IPS-20b (cell line): Measurements from ENCODE around the gene GNG4.
"Not testable (repeated sequence)": the region's sequence is repeated elsewhere in the genome, so short reads cannot be mapped to it uniquely, and the experiment has no call there.

Experiments used
- H3K27ac ChIP-seq: one replicate; pipeline ENCODE4 v1.5.1; 2013; ENCODE audit warnings: low read length
- H3K27me3 ChIP-seq: 2 replicates; pipeline ENCODE4 v1.6.1; 2013; ENCODE audit warnings: mild to moderate bottlenecking, low read length, inconsistent platforms; ENCODE audit not compliant: insufficient read depth
- H3K36me3 ChIP-seq: 2 replicates; pipeline ENCODE4 v1.6.1; 2013; ENCODE audit warnings: low read depth, mild to moderate bottlenecking, inconsistent platforms, low read length, moderate library complexity; ENCODE audit not compliant: insufficient read depth
- H3K4me1 ChIP-seq: 2 replicates; pipeline ENCODE4 v1.6.1; 2013; ENCODE audit warnings: mild to moderate bottlenecking, control low read depth, inconsistent platforms, low read length, moderate library complexity; ENCODE audit not compliant: insufficient read depth
- H3K4me3 ChIP-seq: 2 replicates; pipeline ENCODE4 v1.5.1; 2013; ENCODE audit warnings: mild to moderate bottlenecking, low read length, inconsistent platforms
- H3K9ac ChIP-seq: 2 replicates; pipeline ENCODE4 v1.6.1; 2013; ENCODE audit warnings: low read depth, mild to moderate bottlenecking, inconsistent platforms, low read length, moderate library complexity
- H3K9me3 ChIP-seq: 2 replicates; pipeline ENCODE4 v1.6.1; 2013; ENCODE audit warnings: mild to moderate bottlenecking, low read depth, low read length, inconsistent platforms; ENCODE audit not compliant: insufficient read depth

GNG4 gene

DNA sequence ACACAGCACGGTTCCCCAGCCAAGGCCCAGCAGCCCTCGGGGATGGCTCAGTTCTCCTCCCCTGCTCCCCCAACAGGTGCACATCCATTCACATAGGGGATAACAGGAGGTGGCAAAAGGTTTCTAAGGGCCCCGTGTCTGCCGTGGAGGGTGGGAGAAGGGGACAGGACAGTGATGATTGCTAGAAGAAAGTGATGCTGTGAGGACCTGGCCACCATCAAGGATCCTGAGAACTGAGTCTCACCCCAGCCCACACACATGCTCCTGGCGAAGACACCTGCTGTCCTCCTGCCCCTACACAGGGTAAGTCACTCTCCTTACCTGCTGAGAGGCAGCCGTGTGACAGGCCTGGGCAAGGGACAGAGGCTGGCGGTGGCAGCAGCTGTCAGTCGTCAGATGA lies 54.5 kb downstream of the GNG4 start:
- Histone ChIP-seq H3K4me1 (no peaks in the 10 kb centered on the region), H3K9ac (no peak overlapping the region), H3K27me3 (no peaks in the 10 kb centered on the region), H3K36me3 (0 out of 2 replicates have a peak, but pooled peaks cover 9% of the 10 kb centered on the region), H3K27ac (no peak overlapping the region), H3K4me3 (no peak overlapping the region), H3K9me3 (no peaks in the 10 kb centered on the region)

DNA sequence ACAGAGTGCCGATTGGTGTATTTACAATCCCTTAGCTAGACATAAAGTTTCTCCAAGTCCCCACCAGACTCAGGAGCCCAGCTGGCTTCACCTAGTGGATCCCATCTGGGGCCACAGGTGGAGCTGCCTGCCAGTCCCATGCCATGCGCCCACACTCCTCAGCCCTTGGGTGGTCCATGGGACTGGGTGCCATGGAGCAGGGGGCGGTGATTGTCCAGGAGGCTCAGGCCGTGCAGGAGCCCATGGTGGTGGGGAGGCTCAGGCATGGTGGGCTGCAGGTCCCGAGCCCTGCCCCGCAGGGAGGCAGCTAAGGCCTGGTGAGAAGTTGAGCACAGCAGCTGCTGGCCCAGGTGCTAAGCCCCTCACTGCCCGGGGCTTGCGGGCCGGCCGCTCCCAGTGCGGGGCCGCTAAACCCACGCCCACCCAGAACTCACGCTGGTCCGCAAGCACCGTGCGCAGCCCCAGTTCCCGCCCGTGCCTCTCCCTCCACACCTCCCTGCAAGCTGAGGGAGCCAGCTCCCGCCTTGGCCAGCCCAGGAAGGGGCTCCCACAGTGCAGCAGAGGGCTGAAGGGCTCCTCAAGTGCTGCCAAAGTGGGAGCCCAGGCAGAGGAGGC lies 55.2 kb downstream of the GNG4 start:
- H3K4me3 ChIP-seq, H3K27me3 ChIP-seq, H3K27ac ChIP-seq, H3K4me1 ChIP-seq, H3K9me3 ChIP-seq, H3K9ac ChIP-seq: not testable (repeated sequence)
- peaks cover 14% of the 10 kb centered on the region for H3K36me3 ChIP-seq

GRCh38 chr1:235588916-235589515 lies 60.6 kb downstream of the GNG4 start:
- peaks cover 16% of the 10 kb centered on the region; the same call in 1 of the 2 replicates for H3K9me3 ChIP-seq
- H3K9ac ChIP-seq: no peak overlapping the region
- no peak overlapping the region for H3K4me3 ChIP-seq
- no peak overlapping the region for H3K27ac ChIP-seq
- no peaks in the 10 kb centered on the region for H3K4me1 ChIP-seq
- H3K27me3 ChIP-seq: no peaks in the 10 kb centered on the region
- peaks cover 21% of the 10 kb centered on the region for H3K36me3 ChIP-seq

DNA sequence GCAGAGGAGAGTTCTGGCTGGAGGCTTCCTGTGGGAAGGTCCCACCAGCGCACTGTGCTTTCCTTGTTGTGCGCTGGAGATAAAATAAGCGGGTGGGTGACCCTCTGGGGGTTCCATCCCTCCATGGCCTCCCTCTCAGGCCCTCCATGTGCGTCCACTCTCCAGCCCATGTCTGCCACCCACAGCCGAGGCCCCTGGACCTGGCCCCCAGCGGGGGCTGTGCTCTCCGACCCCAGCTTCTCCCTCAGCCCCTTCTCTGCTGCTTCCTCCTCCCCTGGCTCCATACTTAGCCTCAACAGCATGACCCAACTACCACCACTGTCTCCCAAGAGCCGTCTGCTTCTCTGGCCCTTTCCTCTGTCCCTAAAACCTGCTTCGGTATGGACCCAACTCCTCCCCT lies 61.4 kb downstream of the GNG4 start:
- H3K27me3 ChIP-seq: no peaks in the 10 kb centered on the region
- H3K4me1 ChIP-seq: no peaks in the 10 kb centered on the region
- peaks cover 16% of the 10 kb centered on the region; the same call in 1 of the 2 replicates for H3K9me3 ChIP-seq
- H3K27ac ChIP-seq: no peak overlapping the region
- no peak overlapping the region for H3K9ac ChIP-seq
- H3K36me3 ChIP-seq: peaks cover 27% of the 10 kb centered on the region
- no peak overlapping the region for H3K4me3 ChIP-seq

DNA sequence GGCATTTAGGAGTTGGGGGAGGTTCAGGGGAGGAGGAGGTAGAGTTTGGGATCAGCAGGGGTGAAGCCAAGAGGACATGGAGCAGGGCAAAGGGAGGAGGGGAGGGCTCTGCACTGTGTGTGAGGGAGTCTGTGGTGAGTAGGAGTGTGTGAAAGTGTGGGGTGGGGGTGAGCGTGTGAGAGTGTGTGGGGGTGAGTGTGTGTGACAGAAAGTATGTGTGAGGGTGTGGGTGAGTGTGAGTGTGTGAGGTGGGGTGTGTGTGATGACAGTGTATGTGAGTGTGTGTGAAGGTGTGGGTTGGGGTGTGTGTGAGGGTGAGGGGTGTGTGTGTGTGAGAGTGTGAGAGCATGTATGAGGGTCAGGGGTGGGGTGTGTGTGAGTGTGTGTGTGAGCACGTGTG lies 62.6 kb downstream of the GNG4 start:
- H3K27me3 ChIP-seq: no peaks in the 10 kb centered on the region
- peaks cover 16% of the 10 kb centered on the region; the same call in 1 of the 2 replicates for H3K9me3 ChIP-seq
- H3K27ac ChIP-seq: no peak overlapping the region
- H3K4me3 ChIP-seq: no peak overlapping the region
- H3K4me1 ChIP-seq: no peaks in the 10 kb centered on the region
- H3K36me3 ChIP-seq: peaks cover 37% of the 10 kb centered on the region
- H3K9ac ChIP-seq: no peak overlapping the region

GRCh38 chr1:235586413-235586812 lies 63.2 kb downstream of the GNG4 start:
- Histone ChIP-seq H3K27me3 (no peaks in the 10 kb centered on the region), H3K9ac (no peak overlapping the region), H3K9me3 (peaks cover 16% of the 10 kb centered on the region; the same call in 1 of the 2 replicates), H3K4me3 (no peak overlapping the region), H3K4me1 (no peaks in the 10 kb centered on the region), H3K27ac (no peak overlapping the region), H3K36me3 (peaks cover 37% of the 10 kb centered on the region)

- Histone ChIP-seq H3K27me3 (no peaks in the 10 kb centered on the region), H3K4me3 (no peak overlapping the region), H3K4me1 (no peaks in the 10 kb centered on the region), H3K27ac (no peak overlapping the region), H3K9me3 (peaks cover 16% of the 10 kb centered on the region; the same call in 1 of the 2 replicates), H3K36me3 (peaks cover 30% of the 10 kb centered on the region), H3K9ac (no peak overlapping the region)
Measured at GRCh38 chr1:235584973-235585372, 64.6 kb downstream of the GNG4 start.

DNA sequence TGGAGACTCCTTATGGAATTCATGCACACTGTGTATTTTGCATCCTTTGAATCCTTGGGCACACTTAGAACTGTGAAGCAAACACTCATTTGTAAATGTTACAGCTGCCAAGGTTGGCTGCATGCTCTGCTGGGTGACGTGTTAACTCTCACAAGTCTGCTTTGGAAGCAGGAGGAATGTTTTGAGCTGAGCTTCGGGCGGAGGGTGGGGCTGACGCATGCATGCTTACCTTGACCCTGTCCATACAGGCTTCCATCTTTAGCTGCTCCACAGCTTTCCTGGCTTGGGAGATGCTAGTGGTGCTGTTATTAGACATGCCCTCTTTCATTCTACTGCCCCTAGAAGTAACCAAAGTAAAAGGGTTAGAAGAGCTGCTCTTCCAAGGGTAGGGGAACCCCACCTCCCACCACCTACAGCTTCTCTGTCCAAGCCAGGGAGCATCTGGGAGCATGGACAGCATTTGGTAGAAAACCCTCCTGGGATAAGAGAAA lies 66.0 kb downstream of the GNG4 start:
- H3K27me3 ChIP-seq: no peaks in the 10 kb centered on the region
- H3K36me3 ChIP-seq: peaks cover 21% of the 10 kb centered on the region
- H3K4me3 ChIP-seq: no peak overlapping the region
- no peak overlapping the region for H3K27ac ChIP-seq
- peaks cover 2% of the 10 kb centered on the region; the same call in 1 of the 2 replicates for H3K9me3 ChIP-seq
- H3K9ac ChIP-seq: no peak overlapping the region
- no peaks in the 10 kb centered on the region for H3K4me1 ChIP-seq

- no peak overlapping the region for H3K9ac ChIP-seq
- no peak overlapping the region for H3K27ac ChIP-seq
- no peaks in the 10 kb centered on the region for H3K4me1 ChIP-seq
- no peaks in the 10 kb centered on the region for H3K27me3 ChIP-seq
- H3K36me3 ChIP-seq: peaks cover 21% of the 10 kb centered on the region
- no peak overlapping the region for H3K4me3 ChIP-seq
- H3K9me3 ChIP-seq: no peaks in the 10 kb centered on the region
Measured at GRCh38 chr1:235582130-235582529, 67.5 kb downstream of the GNG4 start.

DNA sequence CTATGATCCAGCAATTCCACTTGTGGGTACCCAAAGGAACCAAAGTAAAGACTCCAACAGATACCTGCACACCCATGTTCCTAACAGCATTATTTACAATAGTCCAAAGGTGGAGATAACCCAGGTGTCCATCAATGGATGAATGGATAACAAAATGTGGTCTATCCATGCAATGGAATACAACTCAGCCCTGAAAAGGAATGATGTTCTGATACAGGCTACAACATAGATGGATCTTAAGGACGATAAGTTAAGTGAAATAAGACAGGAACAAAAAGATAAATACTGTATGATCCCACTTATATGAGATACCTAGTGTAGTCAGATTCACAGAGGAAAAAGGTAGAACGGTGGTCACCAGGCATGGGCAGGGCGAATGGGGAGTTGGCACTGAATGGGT lies 69.7 kb downstream of the GNG4 start:
- Histone ChIP-seq H3K27ac (no peak overlapping the region), H3K36me3 (peaks cover 21% of the 10 kb centered on the region)

GRCh38 chr1:235575597-235575996 lies 74.0 kb downstream of the GNG4 start:
- no peaks in the 10 kb centered on the region for H3K4me1 ChIP-seq
- H3K36me3 ChIP-seq: peaks cover 6% of the 10 kb centered on the region; the same call in 1 of the 2 replicates
- no peak overlapping the region for H3K4me3 ChIP-seq
- H3K27ac ChIP-seq: no peak overlapping the region
- no peaks in the 10 kb centered on the region for H3K27me3 ChIP-seq
- H3K9ac ChIP-seq: no peak overlapping the region
- H3K9me3 ChIP-seq: no peaks in the 10 kb centered on the region

More for the DNA sequence above, 69.7 kb downstream of the GNG4 start:
- no peaks in the 10 kb centered on the region for H3K4me1 ChIP-seq
- no peak overlapping the region for H3K4me3 ChIP-seq
- H3K27me3 ChIP-seq: no peaks in the 10 kb centered on the region
- no peak overlapping the region for H3K9ac ChIP-seq
- no peaks in the 10 kb centered on the region for H3K9me3 ChIP-seq

DNA sequence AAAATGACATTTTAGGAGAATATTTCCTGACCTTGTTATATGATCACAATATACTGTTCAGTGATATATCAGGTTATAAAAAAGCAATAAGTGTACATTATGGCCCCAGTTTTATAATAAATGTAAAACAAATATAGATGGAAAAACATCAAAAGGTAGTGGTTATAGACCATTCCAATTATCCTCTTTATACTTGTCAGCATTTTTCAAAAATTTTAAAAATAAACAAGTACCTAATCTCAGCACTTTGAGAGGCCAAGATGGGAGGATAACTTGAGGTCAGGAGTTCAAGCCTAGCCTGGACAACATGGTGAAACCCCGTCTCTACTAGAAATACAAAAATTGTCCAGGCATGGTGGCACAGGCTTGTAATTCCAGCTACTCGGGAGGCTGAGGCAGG lies 75.7 kb downstream of the GNG4 start:
- no peak overlapping the region for H3K9ac ChIP-seq
- H3K4me1 ChIP-seq: no peaks in the 10 kb centered on the region
- no peaks in the 10 kb centered on the region for H3K36me3 ChIP-seq
- H3K27me3 ChIP-seq: no peaks in the 10 kb centered on the region
- no peak overlapping the region for H3K27ac ChIP-seq
- H3K9me3 ChIP-seq: no peaks in the 10 kb centered on the region
- no peak overlapping the region for H3K4me3 ChIP-seq
